ENCODE measurements around the gene C14orf119.
A peak's percentile ranks its signal among the peaks of the same experiment; 100 is the strongest.

The C14orf119 gene

GRCh38 chr14:23115039-23115731 lies 19.9 kb downstream of the C14orf119 start:
- no peak overlapping the region for H2AFZ ChIP-seq (ENCODE audit: insufficient read depth, low read length, poor library complexity)
- H3K79me1 ChIP-seq (ENCODE audit: low read length): no peaks in the 10 kb centered on the region
- no peaks in the 10 kb centered on the region for H3K27me3 ChIP-seq (ENCODE audit: insufficient read depth, low read length)
- H3K4me1 ChIP-seq (ENCODE audit: control insufficient read depth in 1 of 2, insufficient read depth in 2 of 2, low read length in 2 of 2): peaks cover 3 to 8% of the 10 kb centered on the region in 2 experiments
- H4K8ac ChIP-seq (ENCODE audit: low read depth, low read length): no peak overlapping the region
- no peak overlapping the region for H4K12ac ChIP-seq (ENCODE audit: low read depth, low read length)
- no peak overlapping the region for H3K4me2 ChIP-seq (ENCODE audit: low read length)
- H2BK12ac ChIP-seq (ENCODE audit: low read length): no peak overlapping the region
- H3K14ac ChIP-seq (ENCODE audit: low read length): no peak overlapping the region
- no peaks in the 10 kb centered on the region for H3K36me3 ChIP-seq (ENCODE audit: control insufficient read depth in 1 of 2, insufficient read depth in 2 of 2, low read length in 2 of 2)
- no peaks in the 10 kb centered on the region for H3K79me2 ChIP-seq (ENCODE audit: control insufficient read depth, insufficient read depth, low read length, poor library complexity)
- H3K23ac ChIP-seq (ENCODE audit: low read length): no peak overlapping the region
- H3K27ac ChIP-seq (ENCODE audit: low read depth, low read length): no peak overlapping the region
- no peak overlapping the region for H3K18ac ChIP-seq (ENCODE audit: low read length)
- H3K9me3 ChIP-seq (ENCODE audit: insufficient read depth, low read depth, low read length): peaks cover 1% of the 10 kb centered on the region
- no peak overlapping the region for H2AK5ac ChIP-seq (ENCODE audit: low read length)
- no peak overlapping the region for H3K4me3 ChIP-seq (ENCODE audit: low read depth, low read length)
- no peak overlapping the region for H3K4ac ChIP-seq (ENCODE audit: low read depth, low read length)
- H3K9ac ChIP-seq (ENCODE audit: low read length): no peak overlapping the region
- H2BK120ac ChIP-seq (ENCODE audit: insufficient read depth, low read length, poor library complexity): no peak overlapping the region
- no CpG with 5 or more reads among the region's 10 CpGs for WGBS (ENCODE audit: extremely low coverage, insufficient coverage, insufficient read length)
- peak; percentile 28 to 67 for DNase-seq
- H2BK5ac ChIP-seq (ENCODE audit: low read depth, low read length, poor library complexity): no peak overlapping the region
- no peak overlapping the region for H4K91ac ChIP-seq (ENCODE audit: low read depth, low read length)

GRCh38 chr14:23115918-23116317 lies 20.6 kb downstream of the C14orf119 start:
- H3K4ac ChIP-seq (ENCODE audit: low read depth, low read length): no peak overlapping the region
- no CpG with 5 or more reads among the region's 5 CpGs for WGBS (ENCODE audit: extremely low coverage, insufficient coverage, insufficient read length)
- no peak overlapping the region for H2AFZ ChIP-seq (ENCODE audit: insufficient read depth, low read length, poor library complexity)
- no peak overlapping the region for H3K4me3 ChIP-seq (ENCODE audit: low read depth, low read length)
- no peak overlapping the region for H3K18ac ChIP-seq (ENCODE audit: low read length)
- no peak for DNase-seq
- no peak overlapping the region for H2BK120ac ChIP-seq (ENCODE audit: insufficient read depth, low read length, poor library complexity)
- H3K9ac ChIP-seq (ENCODE audit: low read length): no peak overlapping the region
- no peak overlapping the region for H2AK5ac ChIP-seq (ENCODE audit: low read length)
- H3K23ac ChIP-seq (ENCODE audit: low read length): no peak overlapping the region
- H3K14ac ChIP-seq (ENCODE audit: low read length): no peak overlapping the region
- H3K79me1 ChIP-seq (ENCODE audit: low read length): no peaks in the 10 kb centered on the region
- H3K79me2 ChIP-seq (ENCODE audit: control insufficient read depth, insufficient read depth, low read length, poor library complexity): no peaks in the 10 kb centered on the region
- H4K8ac ChIP-seq (ENCODE audit: low read depth, low read length): no peak overlapping the region
- no peaks in the 10 kb centered on the region for H3K27me3 ChIP-seq (ENCODE audit: insufficient read depth, low read length)
- H4K12ac ChIP-seq (ENCODE audit: low read depth, low read length): no peak overlapping the region
- H3K27ac ChIP-seq (ENCODE audit: low read depth, low read length): no peak overlapping the region
- no peak overlapping the region for H3K4me2 ChIP-seq (ENCODE audit: low read length)
- no peak overlapping the region for H2BK5ac ChIP-seq (ENCODE audit: low read depth, low read length, poor library complexity)
- no peaks in the 10 kb centered on the region for H3K36me3 ChIP-seq (ENCODE audit: control insufficient read depth in 1 of 2, insufficient read depth in 2 of 2, low read length in 2 of 2)
- no peak overlapping the region for H2BK12ac ChIP-seq (ENCODE audit: low read length)
- H4K91ac ChIP-seq (ENCODE audit: low read depth, low read length): no peak overlapping the region
- H3K4me1 ChIP-seq (ENCODE audit: control insufficient read depth in 1 of 2, insufficient read depth in 2 of 2, low read length in 2 of 2): peaks cover 3 to 8% of the 10 kb centered on the region in 2 experiments
- H3K9me3 ChIP-seq (ENCODE audit: insufficient read depth, low read depth, low read length): no peaks in the 10 kb centered on the region

GRCh38 chr14:23117371-23118020 lies 22.2 kb downstream of the C14orf119 start:
- Histone ChIP-seq H2AK5ac (ENCODE audit: low read length) (no peak overlapping the region), H3K9me3 (ENCODE audit: insufficient read depth, low read depth, low read length) (no peaks in the 10 kb centered on the region), H3K79me1 (ENCODE audit: low read length) (no peaks in the 10 kb centered on the region), H4K8ac (ENCODE audit: low read depth, low read length) (no peak overlapping the region), H2BK12ac (ENCODE audit: low read length) (no peak overlapping the region), H3K4me1 (ENCODE audit: control insufficient read depth in 1 of 2, insufficient read depth in 2 of 2, low read length in 2 of 2) (peaks cover 3 to 10% of the 10 kb centered on the region in 2 experiments), H3K18ac (ENCODE audit: low read length) (no peak overlapping the region), H4K12ac (ENCODE audit: low read depth, low read length) (no peak overlapping the region), H3K9ac (ENCODE audit: low read length) (no peak overlapping the region), H3K36me3 (ENCODE audit: control insufficient read depth in 1 of 2, insufficient read depth in 2 of 2, low read length in 2 of 2) (no peaks in the 10 kb centered on the region), H3K23ac (ENCODE audit: low read length) (no peak overlapping the region), H3K79me2 (ENCODE audit: control insufficient read depth, insufficient read depth, low read length, poor library complexity) (no peaks in the 10 kb centered on the region), H2BK120ac (ENCODE audit: insufficient read depth, low read length, poor library complexity) (no peak overlapping the region), H3K4ac (ENCODE audit: low read depth, low read length) (no peak overlapping the region), H4K91ac (ENCODE audit: low read depth, low read length) (no peak overlapping the region), H3K4me2 (ENCODE audit: low read length) (no peak overlapping the region), H2BK5ac (ENCODE audit: low read depth, low read length, poor library complexity) (no peak overlapping the region), H3K14ac (ENCODE audit: low read length) (no peak overlapping the region), H2AFZ (ENCODE audit: insufficient read depth, low read length, poor library complexity) (no peak overlapping the region), H3K27ac (ENCODE audit: low read depth, low read length) (no peak overlapping the region), H3K4me3 (ENCODE audit: low read depth, low read length) (no peak overlapping the region), H3K27me3 (ENCODE audit: insufficient read depth, low read length) (no peaks in the 10 kb centered on the region)
- no CpG with 5 or more reads among the region's 32 CpGs for WGBS (ENCODE audit: extremely low coverage, insufficient coverage, insufficient read length)
- no peak for DNase-seq

- Histone ChIP-seq H3K23ac (ENCODE audit: low read length) (no peak within 1 kb of the TSS), H4K8ac (ENCODE audit: low read depth, low read length) (no peak within 1 kb of the TSS), H4K12ac (ENCODE audit: low read depth, low read length) (no peak within 1 kb of the TSS), H4K91ac (ENCODE audit: low read depth, low read length) (no peak within 1 kb of the TSS), H2BK120ac (ENCODE audit: insufficient read depth, low read length, poor library complexity) (no peak within 1 kb of the TSS), H2BK5ac (ENCODE audit: low read depth, low read length, poor library complexity) (no peak within 1 kb of the TSS), H3K9me3 (ENCODE audit: insufficient read depth, low read depth, low read length) (no peaks in the 10 kb centered on the region), H2BK12ac (ENCODE audit: low read length) (no peak within 1 kb of the TSS), H3K4me1 (ENCODE audit: control insufficient read depth in 1 of 2, insufficient read depth in 2 of 2, low read length in 2 of 2) (peaks cover 3 to 7% of the 10 kb centered on the region in 2 experiments), H3K9ac (ENCODE audit: low read length) (no peak within 1 kb of the TSS), H3K36me3 (ENCODE audit: control insufficient read depth in 1 of 2, insufficient read depth in 2 of 2, low read length in 2 of 2) (no peaks in the 10 kb centered on the region), H3K27ac (ENCODE audit: low read depth, low read length) (no peak within 1 kb of the TSS), H3K79me1 (ENCODE audit: low read length) (no peaks in the 10 kb centered on the region), H2AK5ac (ENCODE audit: low read length) (no peak within 1 kb of the TSS), H3K4me2 (ENCODE audit: low read length) (no peak within 1 kb of the TSS), H3K4me3 (ENCODE audit: low read depth, low read length) (no peak within 1 kb of the TSS), H2AFZ (ENCODE audit: insufficient read depth, low read length, poor library complexity) (no peak within 1 kb of the TSS), H3K4ac (ENCODE audit: low read depth, low read length) (no peak within 1 kb of the TSS), H3K79me2 (ENCODE audit: control insufficient read depth, insufficient read depth, low read length, poor library complexity) (no peaks in the 10 kb centered on the region), H3K14ac (ENCODE audit: low read length) (no peak within 1 kb of the TSS), H3K27me3 (ENCODE audit: insufficient read depth, low read length) (no peaks in the 10 kb centered on the region), H3K18ac (ENCODE audit: low read length) (no peak within 1 kb of the TSS)
- no CpG with 5 or more reads among the region's 32 CpGs for WGBS (ENCODE audit: extremely low coverage, insufficient coverage, insufficient read length)
- no peak for DNase-seq
These were observed 23.4 kb downstream of the C14orf119 start, which contains the start of gene CEBPE for GRCh38 chr14:23118506-23119362. TSS of gene CEBPE (minus strand) at chr14:23119255. CDS start at chr14:23119091, 164 bp downstream.

All from trophoblast cell (in vitro differentiated cells and primary cell).